Measurements from ENCODE around the gene MPV17L.
"Not testable (repeated sequence)": the region's sequence is repeated elsewhere in the genome, so short reads cannot be mapped to it uniquely, and the experiment has no call there.

MPV17L gene

DNA sequence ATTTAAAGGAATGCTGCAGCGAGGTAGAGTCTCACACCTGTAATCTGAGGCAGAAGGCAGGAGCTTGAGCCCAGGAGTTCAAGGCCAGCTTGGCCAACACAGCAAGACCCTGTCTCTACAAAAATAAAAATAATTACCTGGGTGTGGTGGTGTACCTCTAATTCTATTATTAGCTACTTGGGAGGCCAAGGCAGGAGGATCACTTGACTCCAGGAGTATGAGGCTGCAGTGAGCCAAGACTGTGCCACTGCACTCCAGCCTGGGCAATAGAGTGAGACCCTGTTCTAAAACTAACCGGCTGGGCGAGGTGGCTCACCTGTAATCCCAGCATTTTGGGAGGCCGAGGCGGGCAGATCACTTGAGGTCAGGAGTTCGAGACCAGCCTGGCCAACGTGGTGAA is 57.7 kb downstream of the MPV17L start:
- not testable (repeated sequence) for DNase-seq

DNA sequence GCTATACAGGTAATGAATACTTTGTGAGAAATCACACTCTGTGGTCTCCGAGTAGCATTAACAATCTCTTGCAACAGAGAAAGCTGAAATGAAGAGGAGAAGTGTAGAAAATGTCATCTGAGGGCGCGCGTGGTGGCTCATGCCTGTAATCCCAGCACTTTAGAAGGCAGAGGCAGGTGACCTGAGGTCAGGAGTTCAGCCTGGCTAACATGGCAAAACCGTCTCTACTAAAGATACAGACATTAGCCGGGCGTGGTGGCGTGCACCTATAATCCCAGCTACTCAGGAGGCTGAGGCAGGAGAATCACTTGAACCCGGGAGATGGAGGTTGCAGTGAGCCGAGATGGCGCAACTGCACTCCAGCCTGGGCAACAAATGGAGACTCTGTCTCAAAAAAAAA is 59.4 kb downstream of the MPV17L start:
- DNase-seq, result not testable (repeated sequence)

DNA sequence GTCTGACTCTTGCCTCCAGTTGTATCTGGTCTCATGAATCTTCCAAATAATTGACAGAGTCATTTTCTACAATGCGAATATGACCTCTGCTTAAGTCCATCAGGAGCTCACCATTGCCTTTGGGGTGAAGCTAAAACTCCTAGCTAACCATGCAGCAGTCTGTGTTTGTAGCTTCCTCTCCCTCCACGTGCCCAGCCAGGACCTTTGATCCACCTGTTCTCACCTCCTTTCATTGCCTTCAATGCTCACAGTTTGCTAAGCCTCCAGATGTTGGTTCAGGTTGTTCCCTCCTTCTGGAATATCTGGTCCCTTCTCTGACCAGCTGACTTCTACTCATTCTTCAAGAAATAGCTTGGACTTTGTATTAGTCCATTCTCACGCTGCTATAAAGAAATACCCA is 61.8 kb downstream of the MPV17L start:
- DNase-seq, result no peak

DNA sequence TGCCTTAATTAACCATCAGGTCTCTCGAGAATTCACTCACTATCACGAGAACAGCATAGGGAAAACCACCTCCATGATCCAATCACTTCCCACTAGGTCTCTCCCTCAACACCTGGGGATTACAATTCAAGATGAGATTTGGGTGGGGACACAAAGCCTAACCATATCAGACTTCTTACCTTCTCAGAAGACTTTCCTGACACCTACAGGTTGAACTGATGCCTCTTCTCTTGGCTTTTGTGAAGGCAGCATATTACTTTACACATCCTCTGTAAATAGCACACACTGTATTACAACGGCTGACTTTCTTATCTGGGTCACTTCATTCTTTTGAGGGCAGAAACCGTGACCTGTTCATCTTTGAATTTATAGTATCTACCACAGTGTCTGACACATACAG is 62.4 kb downstream of the MPV17L start:
- no peak for DNase-seq

DNA sequence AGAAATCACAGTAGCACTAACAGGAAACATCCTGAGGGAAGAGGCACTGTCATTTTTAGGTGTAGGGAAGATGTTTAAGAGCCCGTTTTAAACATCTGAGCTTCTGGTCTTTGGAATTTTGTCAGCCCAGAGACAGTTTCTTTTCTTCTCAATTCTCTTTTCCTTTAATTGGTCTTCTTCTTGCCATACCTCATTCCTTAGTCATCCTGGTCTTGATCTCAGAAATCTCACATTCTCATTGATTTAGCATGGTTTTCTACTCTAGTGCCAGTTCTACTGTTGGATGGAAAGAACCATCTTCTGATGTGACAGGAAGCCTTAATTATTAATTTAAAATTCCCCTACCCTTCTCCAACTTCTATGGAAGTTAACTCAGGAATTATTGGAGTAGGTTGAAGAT is 64.2 kb downstream of the MPV17L start:
- no peak for DNase-seq

DNA sequence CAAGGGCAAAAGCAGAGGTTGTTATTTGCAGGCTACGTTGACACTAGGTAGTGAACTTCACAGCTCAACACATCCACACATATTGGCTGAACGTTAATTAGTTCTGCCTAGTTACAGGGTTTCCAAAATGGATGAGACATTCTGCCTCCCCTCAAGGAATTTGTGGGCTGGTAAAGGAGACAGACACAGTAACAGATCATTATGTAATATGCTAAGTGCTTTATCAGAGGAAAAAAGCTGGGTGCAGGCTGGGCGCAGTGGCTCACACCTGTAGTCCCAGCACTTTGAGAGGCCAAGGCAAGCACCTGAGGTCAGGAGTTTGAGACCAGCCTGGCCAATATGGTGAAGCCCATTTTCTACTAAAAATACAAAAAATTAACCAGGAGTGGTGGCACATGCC is 65.0 kb downstream of the MPV17L start:
- no peak for DNase-seq

DNA sequence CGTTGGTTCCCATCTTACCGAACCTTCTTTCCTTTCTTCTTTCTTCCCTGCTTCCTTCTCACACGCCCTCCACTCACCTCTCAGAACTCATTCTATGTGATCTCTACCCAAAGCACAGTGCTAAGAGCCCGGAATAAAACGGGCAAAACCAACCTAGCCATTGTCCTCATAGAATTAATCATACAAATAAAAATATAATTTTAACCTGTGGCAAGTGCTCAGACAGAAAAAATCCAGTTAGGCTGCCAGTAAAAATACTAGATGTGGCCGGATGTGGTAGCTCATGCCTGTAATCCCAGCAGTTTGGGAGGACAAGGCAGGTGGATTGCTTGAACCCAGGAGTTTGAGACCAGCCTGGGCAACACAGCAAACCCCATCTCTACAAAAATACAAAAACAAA is 65.8 kb downstream of the MPV17L start:
- no peak for DNase-seq

Data from stimulated activated naive CD4-positive, alpha-beta T cell treated with Interleukin-2 at 50 U/mL for 16 hours (primary cell).